HTERT RPE-1 (cell line): ENCODE data around the gene TMPRSS2.

ENCODE experiments used
- in situ Hi-C: fragments of 300-500 bp; cut with MboI; formaldehyde crosslinking; loops from 4 replicates; pipeline ENCODE4 v1.14.3; 2020; ENCODE audit warnings: low sequenced_read_pairs

Gene TMPRSS2

GRCh38 chr21:41482980-41483379 lies 25.0 kb downstream of the TMPRSS2 start:
- in situ Hi-C loops = no loop called here

GRCh38 chr21:41482301-41482700 lies 25.7 kb downstream of the TMPRSS2 start:
- in situ Hi-C loops = no loop called here

GRCh38 chr21:41481191-41481590 lies 26.8 kb downstream of the TMPRSS2 start:
- in situ Hi-C loops = no loop called here

- in situ Hi-C loops = no loop called here
Observed at GRCh38 chr21:41480086-41480690, 27.8 kb downstream of the TMPRSS2 start.

GRCh38 chr21:41479686-41480085 lies 28.3 kb downstream of the TMPRSS2 start:
- in situ Hi-C loops = no loop called here

GRCh38 chr21:41478319-41479177 lies 29.4 kb downstream of the TMPRSS2 start:
- in situ Hi-C loops = no loop called here

GRCh38 chr21:41477641-41478318 lies 30.2 kb downstream of the TMPRSS2 start:
- in situ Hi-C loops = no loop called here

- in situ Hi-C loops = no loop called here
Observed at GRCh38 chr21:41475714-41476420, 32.1 kb downstream of the TMPRSS2 start.

- in situ Hi-C loops = no loop called here
Observed at GRCh38 chr21:41472753-41473548, 35.0 kb downstream of the TMPRSS2 start.

GRCh38 chr21:41470054-41470453 lies 37.9 kb downstream of the TMPRSS2 start:
- in situ Hi-C loops = no loop called here

- in situ Hi-C loops = no loop called here
Observed at GRCh38 chr21:41466024-41466820, 41.7 kb downstream of the TMPRSS2 start.

- in situ Hi-C loops = no loop called here
Observed at GRCh38 chr21:41465176-41465781, 42.7 kb downstream of the TMPRSS2 start.

- in situ Hi-C loops = no loop called here
Observed at GRCh38 chr21:41460578-41461527, 47.1 kb downstream of the TMPRSS2 start.

GRCh38 chr21:41459884-41460534 lies 47.9 kb downstream of the TMPRSS2 start:
- in situ Hi-C loops = no loop called here

GRCh38 chr21:41458559-41458958 lies 49.4 kb downstream of the TMPRSS2 start:
- in situ Hi-C loops = no loop called here

GRCh38 chr21:41458121-41458520 lies 49.8 kb downstream of the TMPRSS2 start:
- in situ Hi-C loops = no loop called here

GRCh38 chr21:41453761-41454160 lies 54.2 kb downstream of the TMPRSS2 start:
- in situ Hi-C loops = no loop called here

- in situ Hi-C loops = no loop called here
Observed at GRCh38 chr21:41453198-41453597, 54.8 kb downstream of the TMPRSS2 start.
